HG02571 (cell line): Measurements from ENCODE around the gene ISCU.

Experiments used
- ATAC-seq: cut with Tn5 transposase; IDR thresholded peaks from one replicate; pipeline ENCODE4 v1.9.1; 2021; ENCODE audit warnings: mild to moderate bottlenecking, moderate library complexity; ENCODE audit not compliant: unreplicated experiment

Gene ISCU

GRCh38 chr12:108602209-108602705 is 39.9 kb downstream of the ISCU start:
- ATAC-seq = no peak

- no peak for ATAC-seq
Observed at GRCh38 chr12:108602976-108603704, 40.7 kb downstream of the ISCU start.

GRCh38 chr12:108603743-108604142 is 41.3 kb downstream of the ISCU start:
- ATAC-seq = no peak

GRCh38 chr12:108604208-108604941 is 42.0 kb downstream of the ISCU start:
- ATAC-seq = no peak

GRCh38 chr12:108605000-108605689 is 42.7 kb downstream of the ISCU start:
- no peak for ATAC-seq

GRCh38 chr12:108605690-108606406 is 43.5 kb downstream of the ISCU start:
- ATAC-seq = no peak

GRCh38 chr12:108606492-108606891 is 44.1 kb downstream of the ISCU start:
- no peak for ATAC-seq

- no peak for ATAC-seq
Observed at GRCh38 chr12:108607981-108608600, 45.7 kb downstream of the ISCU start.

- ATAC-seq = no peak
Observed at GRCh38 chr12:108608616-108609015, 46.2 kb downstream of the ISCU start.

- ATAC-seq = no peak
Observed at GRCh38 chr12:108609537-108610335, 47.3 kb downstream of the ISCU start.

- ATAC-seq = no peak
Observed at GRCh38 chr12:108610336-108610815, 48.0 kb downstream of the ISCU start.

- ATAC-seq = no peak
Observed at GRCh38 chr12:108610856-108611605, 48.6 kb downstream of the ISCU start.

GRCh38 chr12:108611884-108612415 is 49.6 kb downstream of the ISCU start:
- no peak for ATAC-seq

- ATAC-seq = no peak
Observed at GRCh38 chr12:108612788-108613282, 50.4 kb downstream of the ISCU start.

- ATAC-seq = no peak
Observed at GRCh38 chr12:108613548-108613947, 51.2 kb downstream of the ISCU start.

- no peak for ATAC-seq
Observed at GRCh38 chr12:108614041-108614440, 51.6 kb downstream of the ISCU start.

GRCh38 chr12:108614639-108615038 is 52.2 kb downstream of the ISCU start:
- no peak for ATAC-seq

- ATAC-seq = no peak
Observed at GRCh38 chr12:108615918-108616317, 53.5 kb downstream of the ISCU start.
